Ascending aorta (tissue), 2 donors: ENCODE measurements around the gene GGNBP2. TPM values are rescaled to one million over a fixed set of nuclear protein-coding genes. Genes with fewer than 3 reads are reported as not detected.

Experiments
- DNase-seq, 2 donors: peaks; one replicate each; pipeline ENCODE4 v3.0.0-alpha.2; 2019; ENCODE audit warnings: low spot score in 2 of 2
- H3K27ac ChIP-seq, 2 donors: fragments of 200-600 bp; sonication (generic); one replicate each; pipeline ENCODE4 v1.5.1; 2016 to 2017; ENCODE audit warnings: mild to moderate bottlenecking in 1 of 2
- H3K27me3 ChIP-seq: fragments of 200-600 bp; sonication (generic); one replicate; pipeline ENCODE4 v1.5.1; 2017
- H3K36me3 ChIP-seq, 2 donors: fragments of 200-600 bp; sonication (generic); one replicate each; pipeline ENCODE4 v1.5.1; 2016
- H3K4me1 ChIP-seq, 2 donors: fragments of 200-600 bp; sonication (generic); one replicate each; pipeline ENCODE4 v1.5.1; 2016 to 2017; ENCODE audit warnings: mild to moderate bottlenecking in 1 of 2
- H3K4me3 ChIP-seq, 2 donors: fragments of 200-600 bp; sonication (generic); one replicate each; pipeline ENCODE4 v1.5.1; 2016 to 2017; ENCODE audit warnings: mild to moderate bottlenecking in 1 of 2
- H3K9me3 ChIP-seq, 2 donors: fragments of 200-600 bp; sonication (generic); one replicate each; pipeline ENCODE4 v1.5.1; 2016
- CTCF ChIP-seq, 3 experiments: fragments of 200-600 bp in 2 of 3; fragments of 450-650 bp in 1 of 3; sonication (generic) in 2 of 3; IDR thresholded peaks; one replicate each; pipeline ENCODE4 v1.5.1; 2016 to 2019; ENCODE audit warnings: antibody characterized with exemption in 3 of 3, mild to moderate bottlenecking in 1 of 3, moderate library complexity in 1 of 3
- intact Hi-C: fragments of 100-400 bp; cut with DNase I; formaldehyde crosslinking; loops from one replicate; pipeline ENCODE4 v1.15.1; 2023
- total RNA-seq: library from RNA; depleted of rRNA; stranded (reverse); fragments of >200 nt; gene quantifications from one replicate; pipeline ENCODE4 v1.1.0, GENCODE V29; 2016

GGNBP2 gene
- total RNA-seq, 1 donor from 2014 or later = 26.5 TPM

GRCh38 chr17:36498560-36499300 lies 46.0 kb upstream of the GGNBP2 start:
- TF ChIP-seq CTCF (IDR thresholded peaks at IDR 0.05) = no peak
- no peak overlapping the region for H3K27ac ChIP-seq
- DNase-seq = no peak
- H3K4me1 ChIP-seq = no peaks in the 10 kb centered on the region
- no peaks in the 10 kb centered on the region for H3K27me3 ChIP-seq
- H3K36me3 ChIP-seq = peaks cover 46 to 73% of the 10 kb centered on the region in 2 donors
- intact Hi-C loops = no loop called here
- no peaks in the 10 kb centered on the region for H3K9me3 ChIP-seq
- H3K4me3 ChIP-seq = no peak overlapping the region

GRCh38 chr17:36500745-36501225 lies 43.9 kb upstream of the GGNBP2 start:
- no peak for DNase-seq
- intact Hi-C loops = no loop called here
- H3K9me3 ChIP-seq = no peaks in the 10 kb centered on the region
- no peaks in the 10 kb centered on the region for H3K4me1 ChIP-seq
- no peak overlapping the region for H3K4me3 ChIP-seq
- no peaks in the 10 kb centered on the region for H3K27me3 ChIP-seq
- peaks cover 41 to 71% of the 10 kb centered on the region in 2 donors for H3K36me3 ChIP-seq
- no peak overlapping the region for H3K27ac ChIP-seq
- no peak for TF ChIP-seq CTCF (IDR thresholded peaks at IDR 0.05)

- Histone ChIP-seq H3K27ac (no peak overlapping the region), H3K27me3 (no peaks in the 10 kb centered on the region), H3K36me3 (peaks cover 35 to 71% of the 10 kb centered on the region in 2 donors), H3K4me1 (no peaks in the 10 kb centered on the region), H3K9me3 (no peaks in the 10 kb centered on the region), H3K4me3 (no peak overlapping the region)
- no peak for DNase-seq
- no peak for TF ChIP-seq CTCF (IDR thresholded peaks at IDR 0.05)
- intact Hi-C loops = no loop called here
Measured at GRCh38 chr17:36501351-36501750, 43.4 kb upstream of the GGNBP2 start.

GRCh38 chr17:36501963-36502362 lies 42.8 kb upstream of the GGNBP2 start:
- Histone ChIP-seq H3K4me1 (no peaks in the 10 kb centered on the region), H3K36me3 (peaks cover 30 to 69% of the 10 kb centered on the region in 2 donors), H3K4me3 (no peak overlapping the region), H3K27ac (no peak overlapping the region), H3K9me3 (no peaks in the 10 kb centered on the region), H3K27me3 (no peaks in the 10 kb centered on the region)
- no peak for DNase-seq
- TF ChIP-seq CTCF (IDR thresholded peaks at IDR 0.05) = no peak
- intact Hi-C loops = no loop called here

GRCh38 chr17:36503456-36504155 lies 41.1 kb upstream of the GGNBP2 start:
- no peaks in the 10 kb centered on the region for H3K4me1 ChIP-seq
- no peaks in the 10 kb centered on the region for H3K9me3 ChIP-seq
- H3K27me3 ChIP-seq = no peaks in the 10 kb centered on the region
- no peak for DNase-seq
- no peak overlapping the region for H3K4me3 ChIP-seq
- no peak overlapping the region for H3K27ac ChIP-seq
- intact Hi-C loops = no loop called here
- no peak for TF ChIP-seq CTCF (IDR thresholded peaks at IDR 0.05)
- H3K36me3 ChIP-seq = peaks cover 19 to 63% of the 10 kb centered on the region in 2 donors
